NCI-H69 (cell line): ENCODE measurements around the gene FGFBP1.

ENCODE experiments used
- DNase-seq: peaks from one replicate; lab custom pipeline; 2025; lab: John Stamatoyannopoulos, UW

Gene FGFBP1

DNA sequence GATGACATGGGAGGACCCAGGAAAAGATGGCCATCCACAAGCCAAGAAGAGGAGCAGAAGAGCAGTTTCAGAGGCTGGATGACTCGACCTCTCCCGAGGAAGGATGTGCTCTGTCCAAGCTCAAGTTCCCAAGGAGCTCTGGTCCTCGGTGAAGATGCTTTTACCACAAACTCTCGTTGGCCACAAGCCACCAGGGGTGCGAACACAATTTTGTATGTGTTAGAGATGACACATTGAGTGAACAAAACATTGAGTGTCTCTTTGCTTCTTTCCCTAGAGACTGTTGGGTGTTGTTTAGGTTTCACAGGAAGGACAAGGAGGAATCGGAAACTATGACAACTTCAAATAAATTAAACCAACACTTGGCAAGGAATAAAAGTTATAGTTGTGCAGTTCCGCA is 26.3 kb downstream of the FGFBP1 start:
- DNase-seq = no peak

DNA sequence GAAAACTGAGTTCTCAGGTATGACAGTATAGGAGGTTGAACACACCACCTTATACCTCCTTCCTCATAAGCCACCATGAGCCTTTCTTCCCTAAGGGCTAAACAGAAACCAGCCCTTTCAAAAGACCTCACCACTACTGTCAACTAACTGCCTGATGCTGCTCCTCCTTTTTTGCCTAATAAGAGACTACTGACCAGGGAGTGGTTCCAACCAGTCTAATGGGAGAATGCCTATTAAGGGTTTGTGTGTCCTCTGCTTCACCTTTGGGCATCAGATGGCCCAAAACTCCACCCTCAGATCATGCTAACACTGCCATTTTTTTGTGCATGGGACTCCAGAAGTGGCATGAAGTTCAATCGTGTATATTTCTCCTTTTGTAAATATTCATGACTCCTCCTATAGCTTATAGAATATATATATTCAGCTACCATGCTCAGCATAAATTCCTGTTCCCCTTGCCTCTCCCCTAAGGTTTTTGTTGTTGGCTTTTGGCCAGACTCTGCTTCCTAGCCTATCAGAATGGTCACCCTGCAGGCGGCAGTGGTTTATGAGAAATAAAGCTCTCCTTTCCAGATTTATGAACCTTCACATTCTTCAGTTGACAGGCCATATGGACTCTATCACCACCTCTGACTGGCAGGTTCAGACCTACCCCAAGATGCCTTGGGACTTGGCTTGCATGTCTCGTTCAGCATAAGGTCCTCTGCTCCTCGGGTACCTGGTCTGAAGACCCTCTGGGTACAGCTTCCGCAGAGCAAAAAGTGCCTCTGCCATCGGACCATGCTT is 28.2 kb downstream of the FGFBP1 start:
- DNase-seq = no peak

GRCh38 chr4:15907430-15907829 is 31.1 kb downstream of the FGFBP1 start:
- no peak for DNase-seq

- peak; percentile 70 for DNase-seq
Observed at GRCh38 chr4:15906020-15906443, 32.5 kb downstream of the FGFBP1 start.

DNA sequence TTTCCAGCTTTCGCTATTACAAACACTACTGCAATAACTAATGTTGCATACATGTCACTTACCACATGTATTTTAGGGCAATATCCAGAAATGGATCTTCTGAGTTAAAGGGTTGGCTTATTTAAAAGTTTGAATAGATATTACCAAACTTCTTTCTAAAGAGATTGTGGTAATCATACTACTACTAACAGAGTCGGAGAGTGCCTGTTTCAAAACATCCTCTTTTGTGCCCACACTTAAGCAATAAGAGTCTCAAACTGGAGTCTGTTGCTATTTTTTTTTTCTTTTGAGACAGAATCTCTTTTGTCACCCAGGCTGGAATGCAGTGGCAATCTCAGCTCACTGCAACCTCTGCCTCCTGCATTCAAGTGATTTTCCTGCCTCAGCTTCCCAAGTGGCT is 35.8 kb downstream of the FGFBP1 start:
- DNase-seq = no peak

DNA sequence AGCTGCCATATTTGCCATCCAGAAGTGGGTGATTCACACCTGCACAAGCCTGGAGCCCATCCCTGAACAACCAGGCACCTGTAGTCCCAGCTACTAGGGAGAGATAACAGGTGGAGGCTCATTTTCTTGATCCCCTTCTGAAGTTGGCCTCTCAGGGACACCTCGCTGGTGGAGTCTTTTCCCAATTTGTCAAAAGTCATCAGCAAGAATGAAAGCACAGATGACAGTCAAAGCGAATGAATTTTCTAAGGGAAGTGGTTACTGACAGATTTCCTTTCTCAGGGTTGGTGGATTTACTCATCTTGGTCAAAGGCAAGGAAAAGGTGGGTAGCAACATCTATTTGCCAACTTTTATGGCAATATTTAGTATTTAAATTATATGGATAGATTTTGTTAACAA is 36.5 kb downstream of the FGFBP1 start:
- no peak for DNase-seq

DNA sequence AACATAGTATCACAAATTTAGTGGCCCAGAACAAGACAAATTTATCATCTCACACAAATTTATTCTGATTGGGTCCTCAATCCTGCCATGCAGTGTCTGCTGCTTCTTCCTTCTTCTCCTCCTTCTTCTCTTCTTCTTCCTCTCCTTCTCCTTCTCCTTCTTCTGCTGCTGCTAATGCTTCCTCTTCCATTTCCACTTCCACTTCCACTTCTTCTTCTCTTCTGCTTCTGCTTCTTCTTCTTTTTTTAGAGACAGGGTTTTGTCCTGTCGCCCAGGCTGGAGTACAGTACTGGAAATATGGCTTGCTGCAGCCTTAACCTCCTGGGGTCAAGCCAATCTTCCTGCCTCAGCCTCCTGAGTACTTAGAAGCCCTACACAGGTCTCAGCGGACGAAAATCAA is 37.5 kb downstream of the FGFBP1 start:
- no peak for DNase-seq

DNA sequence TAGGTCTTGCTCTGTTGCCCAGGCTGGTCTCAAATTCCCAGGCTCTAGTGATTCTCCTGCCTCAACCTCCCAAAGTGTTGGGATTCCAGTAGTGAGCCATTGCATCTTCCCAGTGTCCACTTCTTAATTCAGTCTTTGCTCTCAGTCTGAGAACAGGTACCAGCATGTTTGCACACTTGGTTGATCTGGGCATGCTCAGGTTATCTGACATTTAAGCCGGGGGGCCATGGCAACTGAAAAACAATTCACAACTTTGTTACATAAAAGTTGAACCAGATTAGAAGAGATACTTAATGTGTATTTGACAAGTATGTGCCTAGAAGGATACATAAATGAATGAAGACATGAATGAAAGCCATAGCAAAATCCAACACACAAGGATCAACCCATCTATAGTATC is 39.0 kb downstream of the FGFBP1 start:
- DNase-seq = no peak

GRCh38 chr4:15898902-15899301 is 39.6 kb downstream of the FGFBP1 start:
- DNase-seq = no peak

DNA sequence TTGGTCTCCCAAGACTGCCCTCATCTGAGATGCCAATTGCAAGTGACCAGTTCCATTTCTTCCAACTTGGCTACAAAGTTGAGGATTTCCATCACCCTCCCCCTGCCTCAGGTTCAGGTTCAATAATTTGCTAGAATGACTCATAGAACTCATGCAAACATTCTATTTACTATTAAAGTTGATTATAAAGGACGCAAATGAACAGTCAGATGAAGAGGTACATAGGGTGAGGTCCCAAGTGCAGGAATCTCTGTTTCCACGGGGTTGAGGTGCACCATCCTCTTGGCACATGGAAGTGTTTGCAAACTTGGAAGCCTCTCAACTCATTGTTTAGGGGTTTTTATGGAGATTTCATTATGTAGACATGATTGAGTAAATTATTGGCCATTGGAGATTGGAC is 41.0 kb downstream of the FGFBP1 start:
- DNase-seq = no peak

DNA sequence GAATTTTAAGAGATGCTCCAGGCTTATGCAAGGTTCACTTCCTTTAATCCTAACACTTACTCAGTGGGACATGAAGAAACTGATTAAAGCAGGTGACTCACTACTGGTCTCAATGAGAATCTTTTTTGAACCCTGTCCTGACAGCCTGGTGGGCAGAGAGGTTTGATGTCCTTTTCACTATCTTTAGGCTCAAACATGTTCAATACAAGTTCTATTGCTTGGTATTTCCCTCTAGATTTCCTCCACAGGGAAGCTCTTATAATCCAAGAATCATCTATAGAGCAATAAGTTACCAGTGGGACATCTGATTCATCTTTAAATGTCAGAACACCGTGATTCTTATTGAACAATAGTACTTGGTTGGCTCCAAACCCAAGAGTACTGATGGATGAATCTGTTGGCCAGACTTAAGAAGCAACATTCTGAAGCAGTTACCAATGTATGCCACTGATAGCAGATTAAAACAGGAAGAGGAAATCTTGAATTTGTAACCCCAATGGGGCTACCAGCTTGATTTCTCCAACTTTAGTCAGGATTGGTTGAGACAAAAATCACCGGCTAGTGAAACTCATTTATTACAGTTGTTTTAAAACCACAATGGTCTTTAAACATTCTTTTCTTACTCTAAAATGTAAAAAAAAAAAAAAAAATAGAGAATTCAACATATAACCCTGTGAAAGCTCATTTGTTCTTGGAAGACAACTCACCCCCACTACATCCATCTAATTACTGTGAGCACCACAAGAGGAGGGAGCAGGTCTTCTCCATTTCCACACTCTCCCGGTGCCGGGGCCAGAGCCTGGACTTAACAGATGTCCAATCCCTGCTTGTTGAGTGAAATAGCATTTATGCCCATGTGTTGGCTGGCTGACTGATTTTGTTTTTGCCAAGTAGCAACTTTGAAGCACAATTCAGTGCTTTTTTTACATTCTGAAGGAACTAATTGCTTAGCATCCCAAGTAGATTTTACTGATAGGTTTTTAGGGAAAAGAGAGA is 43.3 kb downstream of the FGFBP1 start:
- no peak for DNase-seq

- DNase-seq = no peak
Observed at GRCh38 chr4:15894393-15894792, 44.1 kb downstream of the FGFBP1 start.

- no peak for DNase-seq
Observed at GRCh38 chr4:15893962-15894361, 44.6 kb downstream of the FGFBP1 start.

- peak; percentile 2 for DNase-seq
Observed at GRCh38 chr4:15891312-15891711, 47.2 kb downstream of the FGFBP1 start.

GRCh38 chr4:15890246-15890829 is 48.2 kb downstream of the FGFBP1 start:
- DNase-seq = no peak

GRCh38 chr4:15888515-15888914 is 50.0 kb downstream of the FGFBP1 start:
- no peak for DNase-seq
